Esophagus squamous epithelium (tissue), 5 donors: Measurements from ENCODE around the gene HCN1. TPM values are rescaled to one million over a fixed set of nuclear protein-coding genes. Genes with fewer than 3 reads are reported as not detected.

Experiments used
- DNase-seq: peaks from one replicate; lab custom pipeline; 2025; lab: John Stamatoyannopoulos, UW
- H3K27ac ChIP-seq, 4 donors: fragments of 200-600 bp; sonication (generic); one replicate each; pipeline ENCODE4 v1.5.1; 2016 to 2019; ENCODE audit warnings: mild to moderate bottlenecking in 1 of 4
- H3K27me3 ChIP-seq, 4 donors: fragments of 200-600 bp; sonication (generic); 1 replicate in 3 of 4; 2 replicates in 1 of 4; pipeline versions ENCODE4 v1.5.1 to v1.6.0; 2017 to 2021; ENCODE audit warnings: antibody characterized with exemption in 1 of 4
- H3K36me3 ChIP-seq, 3 donors: fragments of 200-600 bp; sonication (generic); one replicate each; pipeline ENCODE4 v1.5.1; 2016 to 2019
- H3K4me1 ChIP-seq, 3 donors: fragments of 200-600 bp; sonication (generic); one replicate each; pipeline ENCODE4 v1.5.1; 2017 to 2019
- H3K4me3 ChIP-seq, 4 donors: fragments of 200-600 bp; sonication (generic); 1 replicate in 3 of 4; 2 replicates in 1 of 4; pipeline ENCODE4 v1.5.1; 2016 to 2019; ENCODE audit warnings: mild to moderate bottlenecking in 2 of 4, moderate library complexity in 1 of 4
- H3K9me3 ChIP-seq, 3 donors: fragments of 200-600 bp; sonication (generic); one replicate each; pipeline ENCODE4 v1.5.1; 2016 to 2019
- CTCF ChIP-seq, 6 experiments: fragments of 450-650 bp in 4 of 6; fragments of 200-600 bp in 2 of 6; sonication (generic) in 2 of 6; IDR thresholded peaks; one replicate each; pipeline ENCODE4 v1.5.1; 2016 to 2019; ENCODE audit warnings: antibody characterized with exemption in 6 of 6, mild to moderate bottlenecking in 4 of 6, moderate library complexity in 4 of 6
- POLR2A ChIP-seq, 4 donors: fragments of 450-650 bp; IDR thresholded peaks; one replicate each; pipeline ENCODE4 v1.6.1; 2017; ENCODE audit warnings: antibody characterized with exemption in 4 of 4, mild to moderate bottlenecking in 4 of 4, moderate library complexity in 3 of 4
- WGBS, 2 donors: methylation state at CpG; one replicate each; pipeline ENCODE4 v1.1.5; 2018; 5-methylcytosine and 5-hydroxymethylcytosine counted together
- intact Hi-C: fragments of 100-400 bp; cut with DNase I; formaldehyde crosslinking; loops from one replicate; pipeline ENCODE4 v1.15.0; 2022
- total RNA-seq, 4 donors: library from RNA; depleted of rRNA; stranded (reverse); fragments of >200 nt; gene quantifications; one replicate each; pipeline ENCODE4 v1.1.0, GENCODE V29; 2016
- donor health status: DM: yes; HTN: yes; CAD: no.

Gene HCN1
- total RNA-seq, 4 donors from 2014 or later = 0.19 TPM; not detected in 3

GRCh38 chr5:45414620-45415573 is 281.3 kb downstream of the HCN1 start:
- Histone ChIP-seq H3K4me3 (no peak overlapping the region), H3K9me3 (no peaks in the 10 kb centered on the region), H3K36me3 (no peaks in the 10 kb centered on the region), H3K27me3 (no peaks in the 10 kb centered on the region), H3K27ac (no peak overlapping the region), H3K4me1 (peaks cover 0 to 4% (median 0%) of the 10 kb centered on the region in 3 donors)
- WGBS, 2 donors = 65 to 66% methylated on average over 2 of the region's 2 CpGs
- TF ChIP-seq POLR2A (IDR thresholded peaks at IDR 0.05) = no peak
- TF ChIP-seq CTCF (IDR thresholded peaks at IDR 0.05) = no peak
- no peak for DNase-seq
- intact Hi-C loops = no loop called here

- WGBS, 2 donors = 39 to 46% methylated on average over 3 of the region's 3 CpGs
- Histone ChIP-seq H3K36me3 (no peaks in the 10 kb centered on the region), H3K27ac (no peak overlapping the region), H3K4me3 (no peak overlapping the region), H3K4me1 (peaks cover 0 to 4% (median 0%) of the 10 kb centered on the region in 3 donors), H3K27me3 (no peaks in the 10 kb centered on the region), H3K9me3 (no peaks in the 10 kb centered on the region)
- DNase-seq = no peak
- intact Hi-C loops = no loop called here
- no peak for TF ChIP-seq CTCF (IDR thresholded peaks at IDR 0.05)
These were observed 284.1 kb downstream of the HCN1 start for GRCh38 chr5:45411971-45412612.

- no peaks in the 10 kb centered on the region for H3K36me3 ChIP-seq
- 66 to 69% methylated on average over 3 of the region's 3 CpGs for WGBS, 2 donors
These were observed 285.7 kb downstream of the HCN1 start for GRCh38 chr5:45410304-45410995.

GRCh38 chr5:45408067-45408466 is 288.1 kb downstream of the HCN1 start:
- DNase-seq = no peak
- Histone ChIP-seq H3K36me3 (no peaks in the 10 kb centered on the region), H3K27ac (no peak overlapping the region), H3K27me3 (no peaks in the 10 kb centered on the region), H3K4me1 (peaks cover 0 to 4% (median 0%) of the 10 kb centered on the region in 3 donors), H3K9me3 (no peaks in the 10 kb centered on the region), H3K4me3 (no peak overlapping the region)
- intact Hi-C loops = no loop called here
- TF ChIP-seq POLR2A (IDR thresholded peaks at IDR 0.05) (no peak), CTCF (IDR thresholded peaks at IDR 0.05) (no peak)
- WGBS, 2 donors = 85 to 88% methylated on average over 2 of the region's 2 CpGs

More at GRCh38 chr5:45410304-45410995, 285.7 kb downstream of the HCN1 start:
- no peaks in the 10 kb centered on the region for H3K9me3 ChIP-seq
- H3K4me3 ChIP-seq = no peak overlapping the region
- DNase-seq = no peak
- no peak overlapping the region for H3K27ac ChIP-seq
- intact Hi-C loops = no loop called here
- H3K27me3 ChIP-seq = no peaks in the 10 kb centered on the region
- peaks cover 0 to 4% (median 0%) of the 10 kb centered on the region in 3 donors for H3K4me1 ChIP-seq
- TF ChIP-seq POLR2A (IDR thresholded peaks at IDR 0.05) (no peak), CTCF (IDR thresholded peaks at IDR 0.05) (no peak)
